ENCODE results near the gene POMGNT2. TPM values are rescaled to one million over a fixed set of nuclear protein-coding genes. Genes with fewer than 3 reads are reported as not detected.

The POMGNT2 gene
- total and polyA plus RNA-seq, 2 of the 8 experiments (the other 6 are each of a cell fraction or from before 2014, with no cell fraction given) = 13.6 to 35.7 TPM

- Histone ChIP-seq H3K79me2 (ENCODE audit: control insufficient read depth in 1 of 2, insufficient read depth in 2 of 2, low read length in 2 of 2) (no peaks in the 10 kb centered on the region), H4K91ac (replicated peaks; ENCODE audit: insufficient read length, low read length) (no peak overlapping the region), H3K14ac (ENCODE audit: insufficient read length) (no peak overlapping the region), H3K23ac (ENCODE audit: insufficient read length) (no peak overlapping the region), H2BK20ac (ENCODE audit: low read length) (no peak overlapping the region), H4K8ac (ENCODE audit: extremely low read depth, insufficient read depth, low read length) (no peak overlapping the region), H3K4me3 (ENCODE audit: extremely low read depth in 1 of 4, insufficient read depth in 2 of 4, low read depth in 3 of 4, low read length in 4 of 4) (no peak overlapping the region), H2AK5ac (ENCODE audit: low read depth, low read length) (no peak overlapping the region), H3K36me3 (ENCODE audit: control insufficient read depth in 2 of 4, insufficient read depth in 4 of 4, low read length in 3 of 4) (no peaks in the 10 kb centered on the region), H3K4me1 (replicated peaks in 1 of 4; ENCODE audit: control insufficient read depth in 3 of 4, insufficient read depth in 4 of 4, low read length in 3 of 4) (no peaks in the 10 kb centered on the region), H2AFZ (ENCODE audit: low read length) (no peak overlapping the region), H3K4me2 (ENCODE audit: insufficient read depth in 1 of 2, low read depth in 2 of 2, low read length in 2 of 2) (no peak overlapping the region), H4K20me1 (replicated peaks in 1 of 2; ENCODE audit: control insufficient read depth in 1 of 2, insufficient read depth in 2 of 2, low read length in 2 of 2) (peaks cover 0 to 4% of the 10 kb centered on the region in 2 experiments), H2BK12ac (ENCODE audit: low read depth, low read length) (no peak overlapping the region), H3K9me3 (ENCODE audit: insufficient read depth in 2 of 2, low read depth in 1 of 2, low read length in 1 of 2) (no peaks in the 10 kb centered on the region), H3K27ac (ENCODE audit: low read depth, low read length) (no peak overlapping the region), H2BK15ac (ENCODE audit: low read length) (no peak overlapping the region), H3K23me2 (ENCODE audit: low read depth, low read length) (no peaks in the 10 kb centered on the region), H3K79me1 (ENCODE audit: low read depth, low read length) (no peaks in the 10 kb centered on the region; the same call in none of the 2 replicates), H2BK5ac (ENCODE audit: low read depth, low read length) (no peak overlapping the region; the same call in 1 of the 2 replicates), H4K5ac (ENCODE audit: insufficient read length, low read depth, low read length) (no peak overlapping the region), H3K9ac (replicated peaks in 1 of 4; ENCODE audit: extremely low read depth in 1 of 4, low read depth in 3 of 4, low read length in 3 of 4) (no peak overlapping the region), H3K56ac (replicated peaks; ENCODE audit: insufficient read length, low read depth, low read length) (no peak overlapping the region), H2BK120ac (replicated peaks; ENCODE audit: low read depth, low read length) (no peak overlapping the region), H3K18ac (ENCODE audit: extremely low read depth, low read length) (no peak overlapping the region), H3K27me3 (replicated peaks in 1 of 4; ENCODE audit: control insufficient read depth in 3 of 4, extremely low read depth in 1 of 4, insufficient read depth in 3 of 4, low read length in 3 of 4) (no peaks in the 10 kb centered on the region), H3K4ac (replicated peaks; ENCODE audit: insufficient read length, low read depth, low read length) (no peak overlapping the region)
- ChIA-PET CTCF (ENCODE audit: partially characterized antibody) (no interaction called here), POLR2A (ENCODE audit: partially characterized antibody) (no interaction called here)
- DNase-seq (ENCODE audit: low read depth in 1 of 2, low spot score in 2 of 2) (no peak), FAIRE-seq (no peak)
- 81% methylated on average over 4 of the region's 4 CpGs; no CpG with 5 or more reads in 1 of the 2 experiments for WGBS, 2 experiments (ENCODE audit: extremely low coverage in 1 of 2, insufficient coverage in 1 of 2, insufficient read length in 1 of 2, insufficient replicate concordance in 2 of 2, low coverage in 1 of 2, low lambda C conversion rate in 2 of 2, missing lambda C conversion rate in 1 of 2)
- TF ChIP-seq CBX8 (IDR thresholded peaks at IDR 0.05; ENCODE audit: borderline replicate concordance, low read depth, low read length) (no peak), HDAC6 (IDR thresholded peaks at IDR 0.05; ENCODE audit: low read depth, low read length) (no peak), RBBP5 (IDR thresholded peaks at IDR 0.05; ENCODE audit: borderline replicate concordance, low read depth, low read length) (no peak), HDAC2 (IDR thresholded peaks at IDR 0.05; ENCODE audit: borderline replicate concordance in 1 of 2, low read depth in 2 of 2, low read length in 2 of 2) (no peak), RNF2 (IDR thresholded peaks at IDR 0.05; ENCODE audit: borderline replicate concordance, low read depth, low read length, missing control alignments, poor library complexity, severe bottlenecking) (no peak), EGR1 (IDR thresholded peaks at IDR 0.05; ENCODE audit: borderline replicate concordance, low read depth, low read length) (no peak), SAP30 (IDR thresholded peaks at IDR 0.05; ENCODE audit: insufficient read depth, insufficient replicate concordance, low read length) (no peak)
- TF ChIP-seq, protein P1, sequence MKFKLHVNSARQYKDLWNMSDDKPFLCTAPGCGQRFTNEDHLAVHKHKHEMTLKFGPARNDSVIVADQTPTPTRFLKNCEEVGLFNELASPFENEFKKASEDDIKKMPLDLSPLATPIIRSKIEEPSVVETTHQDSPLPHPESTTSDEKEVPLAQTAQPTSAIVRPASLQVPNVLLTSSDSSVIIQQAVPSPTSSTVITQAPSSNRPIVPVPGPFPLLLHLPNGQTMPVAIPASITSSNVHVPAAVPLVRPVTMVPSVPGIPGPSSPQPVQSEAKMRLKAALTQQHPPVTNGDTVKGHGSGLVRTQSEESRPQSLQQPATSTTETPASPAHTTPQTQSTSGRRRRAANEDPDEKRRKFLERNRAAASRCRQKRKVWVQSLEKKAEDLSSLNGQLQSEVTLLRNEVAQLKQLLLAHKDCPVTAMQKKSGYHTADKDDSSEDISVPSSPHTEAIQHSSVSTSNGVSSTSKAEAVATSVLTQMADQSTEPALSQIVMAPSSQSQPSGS (IDR thresholded peaks at IDR 0.05; ENCODE audit: low read length) = no peak
These were observed 11.0 kb downstream of the POMGNT2 start for GRCh38 chr3:43094851-43095250.
